ENCODE results near the gene GFOD1.

Gene GFOD1

DNA sequence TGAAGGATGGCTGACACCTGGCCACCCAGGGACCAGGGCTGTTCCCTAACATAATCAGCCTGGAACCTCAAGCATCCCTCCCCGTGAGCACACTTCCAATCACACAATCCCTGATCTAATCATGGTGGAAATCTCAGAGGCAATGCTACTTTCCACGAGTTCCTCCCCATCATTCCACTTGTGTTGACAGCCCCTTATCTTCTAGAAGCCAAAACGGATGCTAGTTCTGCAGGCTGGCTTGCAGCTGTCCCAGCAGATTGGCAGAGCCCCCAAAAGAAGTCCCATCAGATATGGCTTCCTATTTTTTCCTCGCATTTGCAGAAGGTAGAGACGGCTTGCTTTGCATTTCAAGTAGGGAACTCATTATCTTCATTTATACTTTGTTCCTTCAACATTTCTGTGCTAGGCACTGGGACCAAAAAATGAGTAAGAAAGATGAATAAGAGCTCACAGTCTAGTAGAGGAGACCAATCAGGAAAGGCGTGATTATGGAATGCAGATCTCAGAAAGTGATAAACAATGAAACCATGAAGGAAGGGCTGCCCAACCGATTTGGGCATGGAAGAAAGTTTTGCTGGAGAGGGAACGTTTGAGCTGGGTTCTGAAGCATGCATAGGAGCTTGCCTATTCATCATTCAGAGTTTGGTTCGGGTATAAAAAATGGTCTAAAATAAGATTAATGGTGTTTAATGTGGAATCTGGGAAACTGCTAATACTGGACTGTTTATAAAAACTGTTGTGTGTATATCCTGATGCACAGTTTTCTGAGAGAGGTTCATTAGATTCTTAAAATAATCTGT lies 114.5 kb downstream of the GFOD1 start:
- Histone ChIP-seq H3K36me3 (ENCODE audit: control insufficient read depth in 5 of 5, insufficient read depth in 5 of 5, low read length in 5 of 5) (no peaks in the 10 kb centered on the region), H3K27ac (ENCODE audit: low read depth, low read length) (peak overlapping the region; percentile 5), H3K27me3 (ENCODE audit: control insufficient read depth in 5 of 5, insufficient read depth in 4 of 5, low read length in 5 of 5) (no peaks in the 10 kb centered on the region), H3K9me3 (ENCODE audit: control insufficient read depth in 5 of 5, low read length in 5 of 5) (peaks cover 0 to 2% (median 0%) of the 10 kb centered on the region in 5 donors), H3K4me1 (ENCODE audit: control insufficient read depth in 5 of 5, insufficient read depth in 5 of 5, low read length in 5 of 5) (peaks cover 1 to 52% (median 23%) of the 10 kb centered on the region in 5 donors), H3K9ac (ENCODE audit: low read length in 5 of 5) (no peak overlapping the region), H3K4me3 (ENCODE audit: low read depth in 1 of 5, low read length in 5 of 5) (no peak overlapping the region)

GRCh38 chr6:13372076-13372475 lies 115.3 kb downstream of the GFOD1 start:
- Histone ChIP-seq H3K36me3 (ENCODE audit: control insufficient read depth in 5 of 5, insufficient read depth in 5 of 5, low read length in 5 of 5) (no peaks in the 10 kb centered on the region), H3K9me3 (ENCODE audit: control insufficient read depth in 5 of 5, low read length in 5 of 5) (peaks cover 0 to 2% (median 0%) of the 10 kb centered on the region in 5 donors), H3K9ac (ENCODE audit: low read length in 5 of 5) (no peak overlapping the region), H3K4me3 (ENCODE audit: low read depth in 1 of 5, low read length in 5 of 5) (no peak overlapping the region), H3K27ac (ENCODE audit: low read depth, low read length) (peak overlapping the region; percentile 5), H3K4me1 (ENCODE audit: control insufficient read depth in 5 of 5, insufficient read depth in 5 of 5, low read length in 5 of 5) (peaks cover 3 to 61% (median 28%) of the 10 kb centered on the region in 5 donors), H3K27me3 (ENCODE audit: control insufficient read depth in 5 of 5, insufficient read depth in 4 of 5, low read length in 5 of 5) (no peaks in the 10 kb centered on the region)

- H3K4me1 ChIP-seq (ENCODE audit: control insufficient read depth in 5 of 5, insufficient read depth in 5 of 5, low read length in 5 of 5), result peaks cover 4 to 61% (median 28%) of the 10 kb centered on the region in 5 donors
- H3K27ac ChIP-seq (ENCODE audit: low read depth, low read length), result peak overlapping the region; percentile 5
- H3K36me3 ChIP-seq (ENCODE audit: control insufficient read depth in 5 of 5, insufficient read depth in 5 of 5, low read length in 5 of 5), result no peaks in the 10 kb centered on the region
- H3K9me3 ChIP-seq (ENCODE audit: control insufficient read depth in 5 of 5, low read length in 5 of 5), result no peaks in the 10 kb centered on the region
- no peak overlapping the region for H3K9ac ChIP-seq (ENCODE audit: low read length in 5 of 5)
- no peak overlapping the region for H3K4me3 ChIP-seq (ENCODE audit: low read depth in 1 of 5, low read length in 5 of 5)
- no peaks in the 10 kb centered on the region for H3K27me3 ChIP-seq (ENCODE audit: control insufficient read depth in 5 of 5, insufficient read depth in 4 of 5, low read length in 5 of 5)
Measured at GRCh38 chr6:13371421-13372072, 115.9 kb downstream of the GFOD1 start.

GRCh38 chr6:13370623-13371022 lies 116.8 kb downstream of the GFOD1 start:
- Histone ChIP-seq H3K9me3 (ENCODE audit: control insufficient read depth in 5 of 5, low read length in 5 of 5) (no peaks in the 10 kb centered on the region), H3K4me3 (ENCODE audit: low read depth in 1 of 5, low read length in 5 of 5) (no peak overlapping the region), H3K36me3 (ENCODE audit: control insufficient read depth in 5 of 5, insufficient read depth in 5 of 5, low read length in 5 of 5) (no peaks in the 10 kb centered on the region), H3K4me1 (ENCODE audit: control insufficient read depth in 5 of 5, insufficient read depth in 5 of 5, low read length in 5 of 5) (peaks cover 4 to 55% (median 28%) of the 10 kb centered on the region in 5 donors), H3K9ac (ENCODE audit: low read length in 5 of 5) (no peak overlapping the region), H3K27me3 (ENCODE audit: control insufficient read depth in 5 of 5, insufficient read depth in 4 of 5, low read length in 5 of 5) (no peaks in the 10 kb centered on the region), H3K27ac (ENCODE audit: low read depth, low read length) (no peak overlapping the region)

DNA sequence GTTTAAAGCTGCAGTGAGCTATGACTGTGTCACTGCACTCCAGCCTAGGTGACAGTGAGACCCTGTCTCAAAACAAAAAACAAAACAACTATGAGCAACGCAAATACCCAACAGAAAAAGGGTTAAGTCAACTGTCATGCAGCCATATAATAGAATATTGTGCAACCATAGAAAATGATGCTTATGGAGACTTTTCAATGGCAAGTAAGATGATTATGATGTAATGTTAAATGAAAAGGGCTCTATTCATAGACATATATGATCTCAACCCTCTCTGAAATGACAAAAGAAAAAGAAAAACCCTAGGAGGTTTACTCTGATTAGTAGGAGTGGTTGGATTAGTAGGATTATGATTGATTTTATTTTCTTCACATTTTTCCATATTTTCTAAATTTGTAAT lies 117.8 kb downstream of the GFOD1 start:
- H3K4me3 ChIP-seq (ENCODE audit: low read depth in 1 of 5, low read length in 5 of 5), result no peak overlapping the region
- no peaks in the 10 kb centered on the region for H3K27me3 ChIP-seq (ENCODE audit: control insufficient read depth in 5 of 5, insufficient read depth in 4 of 5, low read length in 5 of 5)
- no peak overlapping the region for H3K9ac ChIP-seq (ENCODE audit: low read length in 5 of 5)
- no peak overlapping the region for H3K27ac ChIP-seq (ENCODE audit: low read depth, low read length)
- peaks cover 4 to 56% (median 28%) of the 10 kb centered on the region in 5 donors for H3K4me1 ChIP-seq (ENCODE audit: control insufficient read depth in 5 of 5, insufficient read depth in 5 of 5, low read length in 5 of 5)
- H3K36me3 ChIP-seq (ENCODE audit: control insufficient read depth in 5 of 5, insufficient read depth in 5 of 5, low read length in 5 of 5), result peaks cover 0 to 10% (median 9%) of the 10 kb centered on the region in 5 donors
- H3K9me3 ChIP-seq (ENCODE audit: control insufficient read depth in 5 of 5, low read length in 5 of 5), result no peaks in the 10 kb centered on the region

DNA sequence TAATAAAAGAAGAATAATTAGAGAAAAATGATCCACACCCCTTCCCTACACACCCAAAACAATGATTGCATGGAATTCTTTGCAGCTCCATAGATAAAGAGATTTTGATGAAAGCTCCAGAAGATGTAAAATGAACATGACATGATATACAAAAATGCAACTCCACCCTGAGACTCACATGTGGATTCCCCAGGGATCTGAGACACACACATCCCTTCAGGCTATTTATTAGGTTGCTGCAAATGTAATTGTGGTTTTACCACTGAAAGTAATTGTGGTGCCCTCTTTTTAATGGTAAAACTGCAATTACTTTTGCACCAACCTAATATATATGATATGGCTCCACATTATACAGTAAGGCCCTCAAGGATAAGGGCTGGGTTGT lies 118.7 kb downstream of the GFOD1 start:
- Histone ChIP-seq H3K27me3 (ENCODE audit: control insufficient read depth in 5 of 5, insufficient read depth in 4 of 5, low read length in 5 of 5) (no peaks in the 10 kb centered on the region), H3K9ac (ENCODE audit: low read length in 5 of 5) (no peak overlapping the region), H3K4me1 (ENCODE audit: control insufficient read depth in 5 of 5, insufficient read depth in 5 of 5, low read length in 5 of 5) (peaks cover 4 to 61% (median 28%) of the 10 kb centered on the region in 5 donors), H3K4me3 (ENCODE audit: low read depth in 1 of 5, low read length in 5 of 5) (no peak overlapping the region), H3K27ac (ENCODE audit: low read depth, low read length) (no peak overlapping the region), H3K36me3 (ENCODE audit: control insufficient read depth in 5 of 5, insufficient read depth in 5 of 5, low read length in 5 of 5) (peaks cover 0 to 15% (median 14%) of the 10 kb centered on the region in 5 donors), H3K9me3 (ENCODE audit: control insufficient read depth in 5 of 5, low read length in 5 of 5) (no peaks in the 10 kb centered on the region)

DNA sequence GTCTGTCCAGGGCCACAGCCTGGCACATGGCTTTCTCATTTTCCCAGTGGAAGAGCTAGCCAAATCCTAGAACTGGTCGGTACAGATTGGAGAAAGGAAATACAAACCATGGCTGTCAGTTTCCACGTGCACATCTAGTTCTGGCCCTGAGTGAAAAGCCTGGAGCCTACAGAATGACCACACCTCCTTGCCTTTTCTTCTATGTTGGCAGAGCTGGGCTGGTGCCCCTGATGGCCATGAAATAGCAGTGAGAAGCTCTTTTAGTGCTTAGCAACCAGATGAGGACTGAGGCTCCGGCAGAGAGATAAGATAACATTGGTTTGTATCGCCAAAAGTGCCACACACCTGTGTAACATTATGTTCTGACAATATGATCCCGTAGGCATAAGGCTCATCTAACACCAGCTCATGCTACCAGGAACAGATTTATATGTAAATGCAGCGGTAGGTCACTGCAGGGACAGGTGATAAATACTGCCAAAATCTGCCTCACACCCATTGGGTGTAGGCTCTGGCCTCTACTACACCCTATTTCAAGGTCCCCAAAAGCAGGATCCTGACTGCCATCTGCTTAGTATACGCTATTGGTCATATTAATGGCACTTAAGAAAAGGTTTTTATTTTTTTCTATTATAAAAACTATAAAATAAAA lies 119.2 kb downstream of the GFOD1 start:
- no peak overlapping the region for H3K9ac ChIP-seq (ENCODE audit: low read length in 5 of 5)
- no peak overlapping the region for H3K4me3 ChIP-seq (ENCODE audit: low read depth in 1 of 5, low read length in 5 of 5)
- H3K4me1 ChIP-seq (ENCODE audit: control insufficient read depth in 5 of 5, insufficient read depth in 5 of 5, low read length in 5 of 5), result peaks cover 4 to 62% (median 28%) of the 10 kb centered on the region in 5 donors
- H3K27me3 ChIP-seq (ENCODE audit: control insufficient read depth in 5 of 5, insufficient read depth in 4 of 5, low read length in 5 of 5), result no peaks in the 10 kb centered on the region
- no peaks in the 10 kb centered on the region for H3K9me3 ChIP-seq (ENCODE audit: control insufficient read depth in 5 of 5, low read length in 5 of 5)
- H3K27ac ChIP-seq (ENCODE audit: low read depth, low read length), result no peak overlapping the region
- H3K36me3 ChIP-seq (ENCODE audit: control insufficient read depth in 5 of 5, insufficient read depth in 5 of 5, low read length in 5 of 5), result peaks cover 0 to 15% (median 15%) of the 10 kb centered on the region in 5 donors

DNA sequence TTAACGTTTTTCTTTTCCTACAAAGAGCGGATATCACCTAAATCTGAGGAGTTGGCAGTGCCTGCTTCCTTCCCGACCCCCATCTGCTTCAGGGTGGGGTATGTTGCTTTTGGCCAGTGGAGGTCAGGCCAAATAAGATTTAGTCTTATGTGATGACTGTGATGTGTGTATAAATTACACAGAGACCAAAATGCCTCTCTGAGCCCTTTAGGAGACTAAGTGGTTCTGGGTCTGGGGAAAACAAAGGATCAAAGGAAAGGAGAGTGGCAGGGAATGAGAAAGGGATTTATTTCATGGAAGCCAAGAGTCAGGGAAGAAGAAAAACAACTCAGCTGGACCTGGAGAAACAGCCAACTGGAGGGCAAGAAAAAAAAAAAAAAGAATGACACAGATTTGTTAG lies 120.0 kb downstream of the GFOD1 start:
- Histone ChIP-seq H3K9me3 (ENCODE audit: control insufficient read depth in 5 of 5, low read length in 5 of 5) (no peaks in the 10 kb centered on the region), H3K4me3 (ENCODE audit: low read depth in 1 of 5, low read length in 5 of 5) (no peak overlapping the region), H3K4me1 (ENCODE audit: control insufficient read depth in 5 of 5, insufficient read depth in 5 of 5, low read length in 5 of 5) (peaks cover 4 to 56% (median 26%) of the 10 kb centered on the region in 5 donors), H3K9ac (ENCODE audit: low read length in 5 of 5) (peak overlapping the region in 1 of 5 donors; percentile 19), H3K27me3 (ENCODE audit: control insufficient read depth in 5 of 5, insufficient read depth in 4 of 5, low read length in 5 of 5) (no peaks in the 10 kb centered on the region), H3K36me3 (ENCODE audit: control insufficient read depth in 5 of 5, insufficient read depth in 5 of 5, low read length in 5 of 5) (peaks cover 0 to 20% (median 15%) of the 10 kb centered on the region in 5 donors), H3K27ac (ENCODE audit: low read depth, low read length) (peak overlapping the region; percentile 57)

DNA sequence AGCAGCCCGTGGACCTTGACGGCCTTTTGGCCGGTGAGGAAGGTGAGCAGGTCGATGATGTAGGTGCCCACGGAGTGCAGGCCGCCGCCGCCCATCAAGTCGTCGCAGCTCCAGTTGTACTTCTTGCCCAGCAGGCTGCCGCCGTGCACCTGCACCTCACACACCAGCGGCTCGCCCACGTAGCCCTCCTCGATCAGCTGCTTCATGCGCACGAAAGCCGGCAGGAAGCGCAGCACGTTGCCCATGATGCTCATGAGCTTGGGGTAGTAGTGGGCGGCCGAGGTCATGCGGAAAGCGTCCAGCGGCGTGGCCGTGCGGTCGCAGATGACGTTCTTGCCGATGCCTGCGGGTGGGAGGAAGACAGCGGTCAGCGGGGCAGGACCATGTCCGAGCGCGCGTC lies 122.1 kb downstream of the GFOD1 start:
- no peak overlapping the region for H3K27ac ChIP-seq (ENCODE audit: low read depth, low read length)
- H3K4me3 ChIP-seq (ENCODE audit: low read depth in 1 of 5, low read length in 5 of 5), result no peak overlapping the region
- H3K9me3 ChIP-seq (ENCODE audit: control insufficient read depth in 5 of 5, low read length in 5 of 5), result no peaks in the 10 kb centered on the region
- peaks cover 0 to 20% (median 15%) of the 10 kb centered on the region in 5 donors for H3K36me3 ChIP-seq (ENCODE audit: control insufficient read depth in 5 of 5, insufficient read depth in 5 of 5, low read length in 5 of 5)
- H3K9ac ChIP-seq (ENCODE audit: low read length in 5 of 5), result no peak overlapping the region
- no peaks in the 10 kb centered on the region for H3K27me3 ChIP-seq (ENCODE audit: control insufficient read depth in 5 of 5, insufficient read depth in 4 of 5, low read length in 5 of 5)
- peaks cover 0 to 50% (median 17%) of the 10 kb centered on the region in 5 donors for H3K4me1 ChIP-seq (ENCODE audit: control insufficient read depth in 5 of 5, insufficient read depth in 5 of 5, low read length in 5 of 5)

- Histone ChIP-seq H3K9ac (ENCODE audit: low read length in 5 of 5) (no peak overlapping the region), H3K36me3 (ENCODE audit: control insufficient read depth in 5 of 5, insufficient read depth in 5 of 5, low read length in 5 of 5) (peaks cover 0 to 20% (median 15%) of the 10 kb centered on the region in 5 donors), H3K4me3 (ENCODE audit: low read depth in 1 of 5, low read length in 5 of 5) (no peak overlapping the region), H3K27ac (ENCODE audit: low read depth, low read length) (no peak overlapping the region), H3K27me3 (ENCODE audit: control insufficient read depth in 5 of 5, insufficient read depth in 4 of 5, low read length in 5 of 5) (no peaks in the 10 kb centered on the region), H3K4me1 (ENCODE audit: control insufficient read depth in 5 of 5, insufficient read depth in 5 of 5, low read length in 5 of 5) (peaks cover 0 to 55% (median 17%) of the 10 kb centered on the region in 5 donors), H3K9me3 (ENCODE audit: control insufficient read depth in 5 of 5, low read length in 5 of 5) (no peaks in the 10 kb centered on the region)
Measured at GRCh38 chr6:13364842-13365241, 122.6 kb downstream of the GFOD1 start.

Data from subcutaneous abdominal adipose tissue (tissue), 5 donors.